Measurements from ENCODE around the gene NXT1. TPM values are rescaled to one million over a fixed set of nuclear protein-coding genes. Genes with fewer than 3 reads are reported as not detected.

NXT1 gene
- total RNA-seq, 6 experiments from 2014 or later = 3.8 to 11.2 (median 6.1) TPM

- TF ChIP-seq, protein P1, sequence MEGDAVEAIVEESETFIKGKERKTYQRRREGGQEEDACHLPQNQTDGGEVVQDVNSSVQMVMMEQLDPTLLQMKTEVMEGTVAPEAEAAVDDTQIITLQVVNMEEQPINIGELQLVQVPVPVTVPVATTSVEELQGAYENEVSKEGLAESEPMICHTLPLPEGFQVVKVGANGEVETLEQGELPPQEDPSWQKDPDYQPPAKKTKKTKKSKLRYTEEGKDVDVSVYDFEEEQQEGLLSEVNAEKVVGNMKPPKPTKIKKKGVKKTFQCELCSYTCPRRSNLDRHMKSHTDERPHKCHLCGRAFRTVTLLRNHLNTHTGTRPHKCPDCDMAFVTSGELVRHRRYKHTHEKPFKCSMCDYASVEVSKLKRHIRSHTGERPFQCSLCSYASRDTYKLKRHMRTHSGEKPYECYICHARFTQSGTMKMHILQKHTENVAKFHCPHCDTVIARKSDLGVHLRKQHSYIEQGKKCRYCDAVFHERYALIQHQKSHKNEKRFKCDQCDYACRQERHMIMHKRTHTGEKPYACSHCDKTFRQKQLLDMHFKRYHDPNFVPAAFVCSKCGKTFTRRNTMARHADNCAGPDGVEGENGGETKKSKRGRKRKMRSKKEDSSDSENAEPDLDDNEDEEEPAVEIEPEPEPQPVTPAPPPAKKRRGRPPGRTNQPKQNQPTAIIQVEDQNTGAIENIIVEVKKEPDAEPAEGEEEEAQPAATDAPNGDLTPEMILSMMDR (IDR thresholded peaks at IDR 0.05) = no peak
- TF ChIP-seq POLR2A (IDR thresholded peaks at IDR 0.05) = no peak
- Histone ChIP-seq H3K36me3 (no peaks in the 10 kb centered on the region), H3K27ac (no peak overlapping the region), H3K9me3 (no peaks in the 10 kb centered on the region), H3K4me1 (no peaks in the 10 kb centered on the region), H3K27me3 (no peaks in the 10 kb centered on the region), H3K4me3 (no peak overlapping the region)
- intact Hi-C loops (cut with DNase I) = no loop called here
- 80% methylated on average over 4 of the region's 5 CpGs for WGBS (ENCODE audit: insufficient coverage, low coverage, low lambda C conversion rate, missing lambda C conversion rate)
- ATAC-seq (no peak), DNase-seq (no peak)
Measured at GRCh38 chr20:23335521-23335920, 15.1 kb upstream of the NXT1 start.

- Histone ChIP-seq H3K9me3 (no peaks in the 10 kb centered on the region), H3K27me3 (no peaks in the 10 kb centered on the region), H3K4me3 (no peak overlapping the region), H3K36me3 (no peaks in the 10 kb centered on the region), H3K27ac (no peak overlapping the region), H3K4me1 (no peaks in the 10 kb centered on the region)
- DNase-seq (no peak), ATAC-seq (no peak)
- intact Hi-C loops (cut with DNase I) = no loop called here
- TF ChIP-seq, protein P1 (IDR thresholded peaks at IDR 0.05) = no peak
- no peak for TF ChIP-seq POLR2A (IDR thresholded peaks at IDR 0.05)
- WGBS (ENCODE audit: insufficient coverage, low coverage, low lambda C conversion rate, missing lambda C conversion rate) = 74% methylated on average over 3 of the region's 5 CpGs
Measured at GRCh38 chr20:23336476-23336875, 14.1 kb upstream of the NXT1 start.

- Histone ChIP-seq H3K36me3 (no peaks in the 10 kb centered on the region), H3K4me1 (no peaks in the 10 kb centered on the region), H3K9me3 (no peaks in the 10 kb centered on the region), H3K27me3 (no peaks in the 10 kb centered on the region), H3K4me3 (no peak overlapping the region), H3K27ac (no peak overlapping the region)
- ATAC-seq (no peak), DNase-seq (no peak)
- intact Hi-C loops (cut with DNase I) = no loop called here
- TF ChIP-seq, protein P1 (IDR thresholded peaks at IDR 0.05) = no peak
- TF ChIP-seq POLR2A (IDR thresholded peaks at IDR 0.05) = no peak
Measured at GRCh38 chr20:23337312-23337711, 13.3 kb upstream of the NXT1 start.

- ATAC-seq (no peak), DNase-seq (no peak)
- Histone ChIP-seq H3K4me3 (no peak overlapping the region), H3K27ac (no peak overlapping the region), H3K36me3 (no peaks in the 10 kb centered on the region), H3K27me3 (no peaks in the 10 kb centered on the region), H3K9me3 (no peaks in the 10 kb centered on the region), H3K4me1 (no peaks in the 10 kb centered on the region)
- no peak for TF ChIP-seq POLR2A (IDR thresholded peaks at IDR 0.05)
- TF ChIP-seq, protein P1 (IDR thresholded peaks at IDR 0.05) = no peak
- intact Hi-C loops (cut with DNase I) = loop anchor here in 1 of 2 donors (10.0 kb wide), 1 partner anchor 265 kb away; the partner anchor contains the start of gene CST9
- 65% methylated on average over 11 of the region's 13 CpGs for WGBS (ENCODE audit: insufficient coverage, low coverage, low lambda C conversion rate, missing lambda C conversion rate)
Measured at GRCh38 chr20:23339986-23340385, 10.6 kb upstream of the NXT1 start.

GRCh38 chr20:23340524-23340923 lies 10.1 kb upstream of the NXT1 start:
- Histone ChIP-seq H3K9me3 (no peaks in the 10 kb centered on the region), H3K4me1 (no peaks in the 10 kb centered on the region), H3K27ac (no peak overlapping the region), H3K27me3 (no peaks in the 10 kb centered on the region), H3K4me3 (no peak overlapping the region), H3K36me3 (no peaks in the 10 kb centered on the region)
- ATAC-seq (peak; percentile 56 to 70 (median 65)), DNase-seq (peak in 1 of 3 donors; percentile 34)
- TF ChIP-seq POLR2A (IDR thresholded peaks at IDR 0.05) = no peak
- TF ChIP-seq, protein P1 (IDR thresholded peaks at IDR 0.05) = peak; percentile 30 to 46 (median 43)
- intact Hi-C loops (cut with DNase I) = loop anchor here in 1 of 2 donors (10.0 kb wide), 1 partner anchor 264 kb away; the partner anchor contains the start of gene CST9
- WGBS (ENCODE audit: insufficient coverage, low coverage, low lambda C conversion rate, missing lambda C conversion rate) = 28% methylated on average over 7 of the region's 9 CpGs
